Erythroblast (primary cell): ENCODE results near the gene METTL17.
"Not testable (repeated sequence)": the region's sequence is repeated elsewhere in the genome, so short reads cannot be mapped to it uniquely, and the experiment has no call there.

Source experiments
- DNase-seq, 2 experiments: peaks; one replicate each; lab custom pipeline; 2025; lab: John Stamatoyannopoulos, UW
- GATA1 ChIP-seq: IDR thresholded peaks from 2 replicates; pipeline ENCODE4 v1.6.1; 2011; ENCODE audit warnings: low read depth, mild to moderate bottlenecking, control low read depth, low read length, moderate library complexity
- POLR2A ChIP-seq: IDR thresholded peaks from 2 replicates; pipeline ENCODE4 v1.6.1; 2011; ENCODE audit warnings: mild to moderate bottlenecking, low read length

Gene METTL17

GRCh38 chr14:20989787-20990600 lies at the start of gene METTL17:
TSS of gene METTL17 (plus strand) at chr14:20989980. CDS start at chr14:20990003, 23 bp downstream.
- no peak for TF ChIP-seq GATA1
- peak; percentile 86 for TF ChIP-seq POLR2A
- peak; percentile 93 to 96 for DNase-seq

GRCh38 chr14:20945146-20945545 lies 44.6 kb upstream of the METTL17 start:
- not testable (repeated sequence) for DNase-seq

GRCh38 chr14:20946707-20947106 lies 43.1 kb upstream of the METTL17 start:
- DNase-seq = not testable (repeated sequence)

- DNase-seq = not testable (repeated sequence)
These were observed 34.8 kb upstream of the METTL17 start, which contains the start of gene RNASE2 for GRCh38 chr14:20954736-20955537. TSS of gene RNASE2 (plus strand) at chr14:20955487. CDS start at chr14:20955772, 285 bp downstream.

- DNase-seq = not testable (repeated sequence)
These were observed 34.3 kb upstream of the METTL17 start for GRCh38 chr14:20955538-20955873.

GRCh38 chr14:20956376-20956976 lies 33.3 kb upstream of the METTL17 start:
- TF ChIP-seq POLR2A = no peak
- no peak for TF ChIP-seq GATA1
- DNase-seq = no peak

- DNase-seq = not testable (repeated sequence)
These were observed 30.8 kb upstream of the METTL17 start for GRCh38 chr14:20958946-20959345.

GRCh38 chr14:20969336-20969735 lies 20.4 kb upstream of the METTL17 start:
- no peak for DNase-seq
- TF ChIP-seq POLR2A (no peak), GATA1 (no peak)

- TF ChIP-seq POLR2A (no peak), GATA1 (no peak)
- DNase-seq = no peak
These were observed 19.2 kb upstream of the METTL17 start for GRCh38 chr14:20970647-20970982.

GRCh38 chr14:20970983-20971704 lies 18.6 kb upstream of the METTL17 start:
- no peak for TF ChIP-seq GATA1
- no peak for TF ChIP-seq POLR2A
- peak; percentile 84 to 90 for DNase-seq

GRCh38 chr14:20971705-20972021 lies 18.1 kb upstream of the METTL17 start:
- no peak for DNase-seq
- TF ChIP-seq POLR2A (no peak), GATA1 (no peak)

- TF ChIP-seq POLR2A (no peak), GATA1 (no peak)
- DNase-seq = no peak
These were observed 16.3 kb upstream of the METTL17 start for GRCh38 chr14:20973501-20973900.

- TF ChIP-seq GATA1 = no peak
- TF ChIP-seq POLR2A = no peak
- no peak for DNase-seq
These were observed 13.5 kb upstream of the METTL17 start for GRCh38 chr14:20976291-20976690.

GRCh38 chr14:20978687-20979086 lies 11.1 kb upstream of the METTL17 start:
- TF ChIP-seq GATA1 (no peak), POLR2A (no peak)
- no peak for DNase-seq

- DNase-seq = no peak
- TF ChIP-seq GATA1 (no peak), POLR2A (no peak)
These were observed 8.9 kb upstream of the METTL17 start for GRCh38 chr14:20980906-20981305.
